DMS 273 treated with DMSO at 0.1 percent for 48 hours (cell line): Measurements from ENCODE around the gene SLC12A8.

ENCODE experiments used
- DNase-seq: peaks from one replicate; lab custom pipeline; 2025; lab: John Stamatoyannopoulos, UW

SLC12A8 gene

DNA sequence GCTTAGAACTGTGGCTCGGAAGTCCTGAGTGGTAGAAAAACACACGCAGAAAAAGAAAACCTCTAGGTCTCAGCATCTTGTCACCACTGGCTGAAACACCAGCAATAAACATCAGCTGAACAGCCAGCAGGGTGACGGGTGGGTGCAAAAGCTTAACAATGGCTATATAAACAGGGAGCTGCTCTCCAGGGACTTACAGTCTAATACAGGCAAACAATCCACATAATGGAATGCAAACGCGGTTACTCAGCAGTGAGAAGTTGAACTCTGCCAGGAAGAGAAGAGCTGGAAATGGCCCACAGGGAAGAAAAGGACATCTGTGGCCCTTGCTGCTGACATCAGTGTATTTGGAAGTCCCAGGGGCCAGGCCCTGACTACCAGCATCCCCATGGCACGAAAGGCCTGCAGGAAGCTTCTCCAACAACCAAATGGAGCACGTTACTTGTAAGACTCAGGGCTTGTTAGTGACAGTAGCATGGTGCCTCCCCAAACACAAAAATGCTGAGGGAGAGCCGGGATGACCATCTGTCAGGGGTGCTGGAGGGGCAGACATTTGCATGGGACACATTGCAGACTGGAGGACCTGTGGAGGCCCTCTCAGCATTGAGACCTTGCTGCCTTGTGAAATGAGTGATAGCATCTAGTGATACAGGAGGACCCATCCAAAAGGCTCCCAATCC lies 159.8 kb downstream of the SLC12A8 start:
- DNase-seq = peak; percentile 70

DNA sequence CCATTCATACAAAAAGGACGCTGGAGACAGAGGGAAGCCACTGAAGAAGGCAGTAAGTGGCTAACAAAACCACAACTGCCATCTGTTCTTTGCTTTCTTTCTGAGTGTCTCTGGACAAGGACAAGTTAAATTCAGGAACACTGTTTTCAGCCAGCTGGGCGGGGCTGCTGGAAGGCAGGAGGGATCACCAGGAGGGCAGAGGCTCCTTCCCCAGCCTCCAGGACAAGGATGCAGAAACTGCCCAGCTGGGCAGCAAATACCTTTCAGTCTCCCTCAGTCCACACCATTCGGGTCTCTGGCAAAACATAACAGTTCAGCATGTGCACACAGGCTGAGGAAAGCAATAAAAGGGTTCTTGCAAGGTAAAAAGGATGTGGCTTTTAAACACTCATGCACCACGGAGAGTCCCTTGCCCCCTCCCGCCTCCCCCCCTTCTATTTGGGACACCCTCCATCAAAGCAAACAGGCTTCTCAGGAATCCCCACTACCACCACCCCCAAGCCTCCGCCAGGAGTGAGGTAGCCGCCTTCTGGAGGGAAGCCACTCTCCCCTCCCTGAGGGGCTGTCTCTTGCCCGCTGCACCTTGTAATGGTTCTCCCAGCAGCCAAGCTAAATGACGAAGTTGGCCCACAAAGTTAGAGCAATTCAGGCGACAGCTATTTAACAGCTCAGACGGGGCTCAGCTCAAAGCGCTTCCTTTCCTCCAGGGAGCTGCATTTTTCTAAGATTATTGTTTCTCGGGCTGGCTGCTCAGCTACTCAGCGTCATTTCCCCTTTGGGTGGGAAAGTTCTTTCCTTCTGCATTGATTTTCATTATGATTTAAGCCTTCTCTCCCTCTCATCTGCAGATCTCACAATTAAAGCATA lies 160.6 kb downstream of the SLC12A8 start:
- peak; percentile 58 for DNase-seq

DNA sequence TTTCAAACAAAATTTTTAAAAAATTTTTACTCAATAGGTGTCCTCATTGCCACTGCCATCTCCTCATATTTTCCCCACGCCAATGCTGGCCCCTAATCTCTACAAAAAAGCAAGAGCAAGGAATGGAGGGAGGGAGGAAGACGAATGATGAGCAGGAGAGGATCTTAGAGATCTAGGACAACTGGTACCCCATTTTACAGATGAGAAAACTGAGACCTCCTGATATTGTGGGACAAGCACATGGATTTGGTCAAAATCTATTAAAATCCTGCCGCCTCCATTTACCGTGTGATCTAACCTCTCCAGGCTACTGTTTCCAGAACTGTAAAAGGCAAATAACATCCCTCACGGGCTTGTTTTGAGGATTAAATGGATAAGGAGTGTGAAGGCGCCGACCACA lies 161.3 kb downstream of the SLC12A8 start:
- no peak for DNase-seq

DNA sequence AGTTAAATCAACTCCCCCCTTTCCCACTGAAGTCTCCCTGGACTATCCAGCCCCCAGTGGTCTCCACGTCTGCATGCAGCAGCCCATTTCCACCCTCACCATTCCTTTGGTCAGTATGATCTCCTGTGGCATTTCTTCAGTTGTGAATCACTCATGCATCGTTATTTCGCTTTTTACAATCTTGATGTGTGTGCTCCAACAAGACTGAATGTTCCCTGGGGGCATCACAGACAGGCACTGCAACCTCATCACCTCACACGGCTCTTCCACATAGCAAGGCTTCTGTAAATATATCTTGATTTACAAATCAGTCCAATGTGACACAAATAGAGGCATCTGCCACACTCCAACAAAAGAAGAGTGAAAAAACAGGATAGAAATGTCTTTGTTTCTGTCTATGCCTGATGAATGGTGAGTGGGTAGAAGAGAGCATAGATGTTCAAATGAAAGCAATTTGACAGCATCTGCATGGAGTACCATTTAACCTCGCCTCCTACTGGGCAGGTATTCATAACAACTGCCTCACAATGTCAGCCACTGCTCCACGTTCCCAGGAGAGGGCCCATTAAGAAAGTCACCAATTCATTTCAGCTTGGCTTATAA lies 162.0 kb downstream of the SLC12A8 start:
- DNase-seq = no peak

DNA sequence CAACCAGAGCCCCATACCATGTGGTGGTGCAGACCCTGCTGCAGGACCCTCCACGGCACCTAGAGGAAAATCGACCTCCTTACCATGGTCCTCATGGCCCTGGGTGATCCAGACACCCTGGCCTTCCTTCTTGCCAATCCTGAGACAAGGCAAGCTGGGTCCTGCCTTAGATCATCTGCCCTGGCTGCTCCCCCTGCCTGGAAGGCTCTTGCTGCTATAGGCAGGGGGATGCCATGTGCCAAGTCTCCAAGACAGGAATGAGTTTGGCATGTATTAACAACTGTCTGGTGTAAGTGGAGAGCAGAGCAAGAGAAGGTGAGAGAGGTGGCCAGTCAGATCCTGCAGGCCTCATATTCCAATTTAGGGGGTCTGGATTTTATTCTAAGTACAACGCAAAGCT lies 164.3 kb downstream of the SLC12A8 start:
- DNase-seq = no peak

DNA sequence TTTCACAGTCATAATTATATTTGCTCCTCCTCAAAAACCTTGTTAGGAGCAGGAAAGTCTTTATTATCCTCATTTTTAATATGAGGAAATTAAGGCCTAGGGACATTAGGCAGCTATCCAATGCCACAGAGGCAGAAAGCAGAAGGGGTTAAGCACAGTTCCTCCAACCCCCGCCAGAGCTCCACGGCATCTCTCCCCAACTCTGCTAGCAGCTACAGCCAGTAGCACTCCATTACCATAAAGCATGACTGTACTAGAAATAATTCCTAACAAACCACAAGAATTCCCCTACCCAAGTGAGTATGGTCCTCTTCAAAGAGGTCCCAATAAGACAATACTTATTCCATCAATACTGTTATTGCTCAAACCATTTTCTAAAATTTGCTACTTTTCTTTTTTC lies 166.6 kb downstream of the SLC12A8 start:
- no peak for DNase-seq

DNA sequence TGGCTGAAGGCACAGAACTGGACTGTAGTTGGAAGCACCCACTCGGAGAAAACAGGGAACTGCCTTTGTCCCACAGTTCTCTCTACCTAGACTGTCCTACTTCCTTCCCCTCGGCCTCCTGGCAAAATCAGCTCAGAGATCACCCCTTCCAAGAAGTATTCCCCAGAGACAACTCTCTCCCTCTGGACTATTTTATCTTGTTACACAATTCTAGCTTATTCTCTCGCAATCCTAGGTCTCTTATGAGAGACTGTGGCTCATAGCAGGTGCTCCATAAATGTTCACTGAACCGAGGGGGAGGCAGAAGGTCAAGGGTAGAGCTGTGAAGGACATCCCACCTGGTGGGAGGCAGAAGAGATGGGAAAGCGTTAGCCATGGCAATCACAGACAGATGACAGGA lies 167.4 kb downstream of the SLC12A8 start:
- DNase-seq = no peak

DNA sequence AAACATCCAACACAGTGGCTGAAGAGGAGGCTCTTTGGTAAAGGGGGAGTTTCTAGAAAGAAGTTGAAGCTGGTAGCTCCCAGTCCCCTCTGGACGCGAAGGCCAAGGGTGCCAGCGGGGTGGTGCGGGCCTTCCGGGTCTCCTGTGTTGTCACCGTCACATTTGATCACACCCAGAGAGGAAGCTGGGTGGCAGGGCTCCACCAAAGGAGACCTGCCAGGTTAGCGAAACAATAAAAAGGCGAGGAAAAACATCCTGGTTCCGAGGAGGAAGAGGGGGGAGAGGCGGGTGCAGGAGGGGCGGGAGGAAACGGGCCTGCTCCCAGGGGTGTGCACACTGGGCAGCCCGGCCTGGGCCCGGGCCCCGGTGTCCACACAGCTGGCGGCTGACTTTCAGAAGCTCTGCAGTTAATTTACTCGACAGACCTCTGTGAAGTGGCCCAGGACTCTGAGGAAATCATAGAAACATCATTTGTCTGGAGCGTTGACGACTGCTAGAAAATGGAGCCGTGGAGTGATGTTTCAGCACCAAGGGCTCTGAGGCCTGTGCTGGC lies 168.9 kb downstream of the SLC12A8 start:
- DNase-seq = no peak

DNA sequence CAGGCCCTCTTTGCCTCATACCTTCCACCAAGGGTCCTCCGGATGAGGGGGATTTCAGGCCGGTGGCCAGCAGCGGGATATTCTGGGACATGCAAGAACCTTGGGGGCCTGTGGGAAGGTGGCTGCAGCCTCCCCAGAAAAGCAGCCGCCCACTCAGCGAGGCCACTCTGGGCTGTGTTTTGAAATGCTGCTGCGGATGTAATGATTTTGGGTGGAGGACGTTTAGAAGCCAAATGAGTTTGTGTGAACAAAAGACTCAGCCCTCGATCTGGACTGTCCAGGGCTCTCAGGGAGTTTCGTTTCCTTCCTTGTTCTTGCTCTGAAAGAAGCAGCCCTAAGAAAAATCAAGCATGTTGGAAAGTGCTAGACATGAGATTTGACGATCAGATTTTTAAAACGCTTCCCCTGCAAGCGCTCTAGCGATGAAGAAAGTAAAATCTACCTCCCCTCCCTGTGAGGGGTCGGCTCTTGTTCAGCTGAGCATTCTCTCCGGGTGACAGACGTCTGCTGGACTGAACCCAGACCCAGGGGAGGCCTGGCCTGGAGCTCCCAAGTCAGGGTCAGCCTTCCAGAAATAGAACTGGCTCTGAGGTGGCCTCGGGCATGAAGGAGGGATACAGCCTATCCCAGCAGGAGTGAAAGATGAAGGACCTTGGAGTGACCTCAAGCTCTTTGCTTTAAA lies 169.7 kb downstream of the SLC12A8 start:
- DNase-seq = no peak

DNA sequence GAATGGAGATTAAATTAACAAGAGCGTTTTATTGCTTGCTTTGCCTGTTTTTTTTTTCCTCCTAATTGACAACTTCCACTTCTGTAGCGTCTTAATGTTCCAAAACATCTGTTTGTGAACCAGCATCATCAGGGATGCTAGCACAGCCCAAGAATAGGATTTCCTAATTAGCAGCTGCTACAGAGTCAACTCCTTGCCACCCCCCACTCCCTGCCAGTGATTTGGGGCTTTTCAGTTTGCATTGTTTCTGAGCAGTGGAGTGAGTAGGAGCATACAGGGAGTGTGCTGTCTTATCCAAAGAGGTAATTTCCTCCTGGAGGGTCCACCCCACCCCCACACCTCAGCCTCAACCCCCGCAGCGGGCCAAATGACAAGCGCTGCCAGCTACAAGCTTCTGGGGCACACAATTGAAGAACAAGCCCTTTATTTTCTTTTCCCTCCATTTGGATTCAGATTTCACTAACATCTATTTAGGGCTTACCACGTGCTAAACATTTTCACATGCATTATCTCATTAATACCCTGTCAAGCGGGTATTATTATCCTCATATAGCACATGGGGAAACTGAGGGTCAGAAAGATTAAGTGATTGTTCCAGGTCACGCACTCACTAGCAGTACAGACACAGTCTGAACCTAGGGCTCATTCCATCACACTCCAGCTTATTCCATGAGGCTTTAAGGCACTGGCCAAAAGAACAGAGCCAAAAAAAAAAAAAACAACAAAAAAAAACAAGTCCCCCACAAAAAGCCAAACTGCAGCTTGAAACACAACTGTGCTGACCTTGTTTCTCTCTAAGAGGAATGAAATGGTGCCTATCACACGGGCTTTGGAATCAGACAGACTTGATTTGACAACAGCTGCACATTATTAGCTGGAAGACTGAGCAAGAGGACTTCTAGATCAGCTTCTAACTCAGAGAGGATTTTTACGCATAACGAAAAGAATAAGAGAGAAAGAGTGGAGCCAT lies 173.1 kb downstream of the SLC12A8 start:
- no peak for DNase-seq

DNA sequence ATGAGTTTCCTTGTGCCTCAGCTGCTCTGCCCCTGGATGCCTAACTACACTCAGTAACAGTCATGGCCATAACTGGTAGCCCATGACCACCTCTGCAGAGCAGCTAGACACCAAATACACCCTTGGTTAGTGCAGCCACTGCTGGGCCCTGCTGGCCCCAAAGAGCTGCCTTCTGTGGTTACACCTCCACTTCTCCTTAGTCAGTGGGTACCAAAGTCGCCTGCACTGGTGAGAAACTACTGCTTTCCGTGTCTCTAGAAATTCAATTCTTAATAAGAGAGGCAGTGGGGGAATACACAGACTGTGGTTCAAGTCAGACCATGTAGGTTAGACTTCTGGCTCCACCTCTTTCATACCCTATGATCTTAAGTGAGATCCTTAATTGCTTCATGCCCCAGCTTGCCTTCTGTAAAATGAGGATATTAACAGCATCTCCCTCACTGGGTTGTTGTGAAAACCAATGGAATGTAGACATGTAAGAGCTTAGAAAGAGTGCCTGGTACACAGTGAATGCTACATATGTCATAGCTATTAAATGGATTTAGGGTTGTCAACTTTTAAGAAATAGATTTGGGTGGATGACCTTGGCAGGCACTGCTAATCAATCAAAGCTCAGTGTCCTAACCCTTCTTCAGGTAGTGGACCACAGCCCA lies 174.9 kb downstream of the SLC12A8 start:
- no peak for DNase-seq

DNA sequence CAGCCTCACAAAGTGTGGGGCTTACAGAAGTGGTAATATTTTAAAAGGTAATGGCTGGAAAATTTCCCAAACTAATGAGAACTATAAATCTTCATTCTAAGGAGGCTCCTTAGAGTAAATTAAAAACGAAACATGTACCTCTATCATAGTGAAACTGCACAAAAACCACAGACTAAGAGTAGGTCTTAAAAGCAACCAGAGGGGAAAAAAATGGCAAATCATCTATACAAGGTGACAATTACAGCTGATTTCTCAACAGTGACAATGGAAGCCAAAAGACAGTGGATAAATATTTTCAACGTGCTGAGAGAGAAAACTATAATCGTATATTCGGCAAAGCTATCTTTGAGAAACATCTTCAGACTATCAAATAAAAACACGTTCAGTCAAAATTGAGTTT lies 177.3 kb downstream of the SLC12A8 start:
- no peak for DNase-seq

DNA sequence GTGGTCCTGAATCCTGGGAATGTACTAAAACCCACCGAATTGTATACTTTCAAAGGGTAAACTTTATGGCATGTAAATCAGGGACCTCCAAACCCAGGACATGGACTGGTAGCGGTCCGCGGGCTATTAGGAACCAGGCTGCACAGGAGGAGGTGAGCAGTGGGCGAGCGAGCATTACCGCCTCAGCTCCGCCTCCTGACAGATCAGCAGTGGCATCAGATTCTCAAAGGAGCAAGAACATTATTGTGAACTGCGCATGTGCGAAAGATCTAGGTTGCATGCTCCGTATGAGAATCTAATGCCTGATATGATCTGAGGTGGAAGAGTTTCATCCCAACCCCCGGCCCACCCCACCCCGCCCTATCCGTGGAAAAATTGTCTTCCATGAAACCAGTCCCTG lies 178.9 kb downstream of the SLC12A8 start:
- DNase-seq = no peak

DNA sequence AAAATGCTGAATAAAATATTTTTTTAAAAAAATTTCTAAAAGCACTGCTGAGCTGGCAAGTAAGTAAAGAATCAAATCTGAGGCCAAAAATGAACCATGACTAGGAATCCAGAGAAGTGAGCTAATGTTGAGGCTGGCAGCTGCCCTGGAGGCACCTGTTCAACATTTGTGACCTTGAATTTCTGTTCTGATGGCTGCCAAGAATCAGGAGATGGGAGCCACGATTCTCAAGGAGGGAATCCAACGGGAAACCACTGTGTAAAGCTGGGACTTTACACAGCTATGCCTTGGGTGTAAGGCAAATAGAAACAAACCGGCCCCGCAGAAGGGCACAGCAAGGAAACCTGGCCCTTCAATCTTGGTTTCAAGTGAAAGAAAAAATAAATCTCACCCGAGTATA lies 179.4 kb downstream of the SLC12A8 start:
- no peak for DNase-seq

DNA sequence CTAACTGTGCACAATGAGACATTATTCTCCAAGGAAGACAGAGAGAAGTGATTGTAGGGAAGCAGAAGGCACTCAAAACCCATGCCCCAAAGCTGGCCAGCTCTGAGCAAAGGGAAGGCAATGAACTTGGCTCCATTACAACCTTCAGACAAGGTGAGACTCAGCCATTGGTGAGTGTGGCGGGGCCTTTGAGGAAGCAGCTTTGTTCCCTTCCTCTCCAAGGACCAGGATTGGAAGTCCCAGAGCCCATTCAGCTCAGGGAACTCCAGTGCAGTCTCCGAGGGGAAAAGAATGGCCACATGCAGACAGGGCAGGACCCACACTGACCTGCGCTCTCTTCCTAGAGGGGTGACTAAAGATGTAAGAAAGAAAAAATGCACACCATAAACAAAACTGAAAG lies 179.9 kb downstream of the SLC12A8 start:
- no peak for DNase-seq
